ENCODE results near the gene PALMD.

The PALMD gene

DNA sequence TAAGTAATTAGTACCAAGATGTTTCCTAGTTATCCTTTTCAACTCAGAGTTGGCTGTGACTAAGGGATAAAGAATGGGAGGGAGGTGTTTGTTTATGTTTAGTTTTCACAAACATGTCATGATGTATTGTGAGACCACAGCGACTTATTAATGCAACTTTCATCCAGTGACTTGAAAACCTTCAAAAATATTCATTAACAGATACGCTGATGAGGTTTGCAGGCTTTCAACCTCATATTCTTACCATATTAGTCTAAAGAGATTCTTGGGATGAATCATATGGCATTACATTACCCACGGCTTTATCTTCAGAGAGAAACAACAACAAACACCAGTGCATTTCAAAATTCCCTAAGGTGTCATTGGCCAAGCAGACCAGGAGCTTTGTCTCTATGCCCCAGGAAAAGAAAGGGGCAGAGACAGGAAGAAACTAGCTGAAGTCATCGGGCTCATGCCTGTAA lies 36.4 kb downstream of the PALMD start:
- H3K4me3 ChIP-seq (ENCODE audit: low read depth, low read length) = no peak overlapping the region

- H3K4me3 ChIP-seq (ENCODE audit: low read depth, low read length) = no peak overlapping the region
Observed at GRCh38 chr1:99685516-99686180, 39.7 kb downstream of the PALMD start.

DNA sequence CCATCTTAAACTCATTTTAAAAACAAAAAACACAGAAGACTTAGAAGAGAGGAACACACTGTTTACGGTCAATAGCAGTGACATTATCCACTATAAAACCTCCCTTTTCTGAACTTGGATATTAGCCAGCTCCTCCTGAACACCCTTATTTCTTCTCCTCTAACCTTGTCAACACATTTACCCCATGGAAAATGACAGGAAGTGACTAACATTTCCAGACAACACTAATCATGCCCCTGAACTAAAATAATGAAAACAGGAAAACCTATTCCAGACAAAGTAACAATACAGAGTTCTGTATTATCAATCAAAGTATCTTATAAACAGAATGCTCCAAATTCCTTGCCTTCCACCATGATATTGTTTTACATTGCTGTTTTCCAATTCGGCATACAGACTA lies 45.3 kb downstream of the PALMD start:
- no peak overlapping the region for H3K4me3 ChIP-seq (ENCODE audit: low read depth, low read length)

DNA sequence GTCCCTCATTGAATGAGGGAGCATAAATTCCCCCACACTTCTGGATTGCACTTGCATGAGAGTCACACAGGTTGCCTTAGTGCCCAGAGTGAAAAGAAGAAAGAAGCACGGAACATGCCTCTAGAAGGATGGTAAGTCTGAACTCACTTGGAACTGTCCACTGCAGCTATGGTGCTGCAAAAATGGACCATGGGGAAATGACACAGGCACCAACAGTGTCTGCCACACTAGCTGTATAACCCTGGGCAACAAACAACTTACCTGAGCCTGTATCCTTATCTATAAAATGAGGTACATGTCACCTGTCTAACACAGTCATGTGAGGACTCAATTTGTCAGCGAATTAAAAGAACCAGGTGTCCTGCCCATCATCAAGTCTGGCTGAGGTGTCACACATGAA lies 50.7 kb downstream of the PALMD start:
- H3K4me3 ChIP-seq (ENCODE audit: low read depth, low read length) = no peak overlapping the region

DNA sequence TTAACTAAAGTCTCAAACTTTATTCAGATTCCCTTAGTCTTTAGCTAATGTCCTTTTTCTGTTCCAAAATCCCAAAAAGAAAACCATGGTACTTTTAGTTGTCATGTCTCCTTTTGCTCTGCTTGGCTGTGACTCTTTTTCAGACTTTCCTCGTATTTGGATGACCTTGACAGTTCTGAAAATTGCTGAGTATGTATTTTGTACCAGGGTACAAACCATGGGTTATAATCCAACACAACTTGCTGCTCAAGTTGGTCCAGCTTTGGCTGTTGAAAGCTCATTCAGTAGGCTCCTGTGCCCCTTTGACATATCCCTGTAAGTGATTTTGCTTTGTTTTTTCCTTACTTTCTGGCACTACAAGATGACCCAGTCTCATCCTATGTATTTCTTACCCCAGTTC lies 51.7 kb downstream of the PALMD start:
- no peak overlapping the region for H3K4me3 ChIP-seq (ENCODE audit: low read depth, low read length)

- no peak overlapping the region for H3K4me3 ChIP-seq (ENCODE audit: low read depth, low read length)
Observed at GRCh38 chr1:99700020-99700419, 54.1 kb downstream of the PALMD start.

- H3K4me3 ChIP-seq (ENCODE audit: low read depth, low read length) = no peak overlapping the region
Observed at GRCh38 chr1:99702221-99702620, 56.3 kb downstream of the PALMD start.

- no peak overlapping the region for H3K4me3 ChIP-seq (ENCODE audit: low read depth, low read length)
Observed at GRCh38 chr1:99704356-99704816, 58.5 kb downstream of the PALMD start.

GRCh38 chr1:99705385-99705784 lies 59.5 kb downstream of the PALMD start:
- H3K4me3 ChIP-seq (ENCODE audit: low read depth, low read length) = no peak overlapping the region

DNA sequence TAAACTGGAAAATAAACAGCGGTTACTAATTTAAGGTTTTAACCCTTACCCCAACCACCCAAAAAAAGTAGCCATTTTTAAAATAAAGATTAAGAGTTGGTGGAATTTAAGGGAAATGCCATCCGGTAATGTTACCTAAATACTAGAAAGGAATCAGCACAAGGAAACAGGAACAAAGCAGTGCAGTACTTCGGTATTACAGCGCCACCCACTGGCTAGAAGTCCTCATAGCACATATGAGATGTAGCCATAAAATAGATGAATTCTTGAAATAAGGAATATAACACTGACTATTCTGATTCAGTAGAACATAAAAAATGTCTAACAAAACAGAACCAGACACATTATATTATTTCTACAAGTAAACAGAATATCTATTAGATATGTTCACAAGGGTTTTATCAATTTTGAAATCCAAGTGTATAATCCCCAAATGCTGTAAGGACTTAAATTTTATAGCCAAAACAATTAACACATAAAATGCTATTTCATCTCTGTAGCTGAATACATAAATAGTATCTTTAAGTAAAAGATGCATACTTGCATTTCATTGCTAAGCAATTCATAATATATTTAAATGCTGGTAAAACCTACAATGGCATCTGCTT lies 61.7 kb downstream of the PALMD start:
- no peak overlapping the region for H3K4me3 ChIP-seq (ENCODE audit: low read depth, low read length)

DNA sequence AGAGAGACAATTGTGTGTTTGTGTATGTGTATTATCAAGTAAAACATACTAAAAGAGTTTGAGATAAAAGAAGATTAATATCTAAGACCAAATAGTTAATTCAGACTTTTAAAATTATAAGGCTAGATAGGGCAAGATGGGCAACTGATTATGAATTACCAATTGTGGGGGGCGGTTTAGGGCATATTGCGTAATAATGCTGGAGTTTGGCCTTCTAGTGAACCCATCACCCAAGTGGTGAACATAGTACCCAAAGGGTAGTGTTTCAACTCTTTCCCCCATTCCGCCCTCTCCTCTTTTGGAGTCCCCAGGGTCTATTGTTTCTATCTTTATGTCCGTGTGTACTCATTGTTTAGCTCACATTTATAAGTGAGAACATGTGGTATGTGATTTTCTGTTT lies 65.1 kb downstream of the PALMD start:
- H3K4me3 ChIP-seq (ENCODE audit: low read depth, low read length) = no peak overlapping the region

DNA sequence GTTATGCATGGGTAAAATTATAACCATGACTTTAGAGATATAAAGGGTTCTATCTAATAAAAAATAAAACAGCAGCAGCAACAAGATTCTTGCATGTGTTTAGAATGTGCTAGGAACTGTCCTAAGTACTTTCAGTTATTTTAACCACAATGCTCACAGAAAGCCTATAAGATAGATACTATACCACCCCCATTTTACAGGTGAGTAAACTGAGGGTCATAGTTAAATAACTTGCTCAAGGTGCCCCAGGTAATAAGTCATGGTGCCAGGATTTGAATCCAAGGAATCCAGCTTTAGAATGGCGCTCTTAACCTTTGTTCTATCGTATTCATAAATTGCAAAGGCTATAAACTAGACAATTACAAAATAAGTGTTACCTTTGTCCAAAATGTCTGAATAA lies 67.1 kb downstream of the PALMD start:
- no peak overlapping the region for H3K4me3 ChIP-seq (ENCODE audit: low read depth, low read length)

- no peak overlapping the region for H3K4me3 ChIP-seq (ENCODE audit: low read depth, low read length)
Observed at GRCh38 chr1:99717005-99717404, 71.1 kb downstream of the PALMD start.

GRCh38 chr1:99723251-99723650 lies 77.3 kb downstream of the PALMD start:
- H3K4me3 ChIP-seq (ENCODE audit: low read depth, low read length) = no peak overlapping the region

GRCh38 chr1:99725996-99726395 lies 80.1 kb downstream of the PALMD start:
- no peak overlapping the region for H3K4me3 ChIP-seq (ENCODE audit: low read depth, low read length)

DNA sequence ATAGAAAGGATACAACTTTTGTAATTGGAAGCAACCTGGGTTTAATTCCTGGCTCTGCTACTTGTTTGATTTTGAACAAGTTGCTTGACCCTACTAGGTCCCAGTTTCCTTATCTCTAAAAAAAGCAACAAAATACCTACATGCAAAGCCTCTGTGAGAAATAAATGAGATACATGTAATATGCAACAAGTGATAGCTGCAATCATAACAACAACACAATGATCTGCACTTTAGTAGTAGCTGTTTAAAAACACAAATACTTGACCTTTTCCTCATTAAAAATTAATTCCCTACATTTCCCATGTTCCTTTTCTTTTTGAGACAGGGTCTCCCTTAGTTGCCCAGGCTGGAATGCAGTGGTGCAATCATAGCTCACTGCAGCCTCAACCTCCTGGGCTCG lies 80.5 kb downstream of the PALMD start:
- no peak overlapping the region for H3K4me3 ChIP-seq (ENCODE audit: low read depth, low read length)

DNA sequence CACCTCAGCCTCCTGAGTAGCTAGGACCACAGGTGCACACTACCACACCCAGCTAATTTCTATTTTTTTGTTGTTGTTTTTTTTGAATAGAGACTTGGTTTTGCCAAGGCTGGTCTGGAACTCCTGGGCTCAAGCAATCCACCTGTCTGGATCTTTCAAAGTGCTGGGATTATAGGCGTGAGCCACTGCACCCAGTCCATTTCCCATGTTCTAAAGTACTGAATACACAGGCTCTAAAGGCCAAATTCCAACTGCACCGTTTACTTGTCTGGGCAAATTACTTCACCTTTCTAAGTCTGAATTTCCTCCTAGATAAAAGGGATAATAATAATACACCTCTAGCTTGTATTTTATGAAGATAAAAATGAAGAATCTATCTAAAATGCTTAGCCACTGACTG lies 80.9 kb downstream of the PALMD start:
- H3K4me3 ChIP-seq (ENCODE audit: low read depth, low read length) = no peak overlapping the region

DNA sequence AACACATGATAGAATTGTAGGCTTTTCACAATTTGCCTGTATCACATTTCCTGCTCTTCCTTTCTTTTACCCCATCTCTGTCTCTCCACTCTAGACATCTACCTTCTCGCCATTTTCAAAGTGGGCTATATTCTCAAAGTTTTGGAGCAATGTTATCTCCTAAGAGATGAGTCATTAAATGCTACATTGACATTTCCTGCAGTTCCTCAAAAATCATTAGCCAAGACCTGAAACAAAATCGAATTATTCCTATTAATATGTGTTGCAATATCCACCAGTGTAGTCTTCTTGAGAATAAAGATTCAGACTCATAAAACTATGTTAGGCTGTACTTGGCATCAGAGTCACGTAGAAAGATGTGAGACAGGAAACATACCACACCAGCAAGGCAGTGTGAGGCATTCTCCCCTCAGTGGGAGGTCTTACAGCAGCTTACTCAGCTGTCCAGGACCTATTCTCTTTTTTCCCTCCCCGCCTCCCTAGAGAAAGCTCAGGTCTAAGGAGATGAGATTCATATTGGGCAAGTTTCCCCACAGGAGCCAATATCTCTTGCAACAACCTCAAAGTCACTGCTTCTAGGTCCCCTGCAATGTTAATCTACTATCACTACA lies 81.8 kb downstream of the PALMD start:
- no peak overlapping the region for H3K4me3 ChIP-seq (ENCODE audit: low read depth, low read length)

DNA sequence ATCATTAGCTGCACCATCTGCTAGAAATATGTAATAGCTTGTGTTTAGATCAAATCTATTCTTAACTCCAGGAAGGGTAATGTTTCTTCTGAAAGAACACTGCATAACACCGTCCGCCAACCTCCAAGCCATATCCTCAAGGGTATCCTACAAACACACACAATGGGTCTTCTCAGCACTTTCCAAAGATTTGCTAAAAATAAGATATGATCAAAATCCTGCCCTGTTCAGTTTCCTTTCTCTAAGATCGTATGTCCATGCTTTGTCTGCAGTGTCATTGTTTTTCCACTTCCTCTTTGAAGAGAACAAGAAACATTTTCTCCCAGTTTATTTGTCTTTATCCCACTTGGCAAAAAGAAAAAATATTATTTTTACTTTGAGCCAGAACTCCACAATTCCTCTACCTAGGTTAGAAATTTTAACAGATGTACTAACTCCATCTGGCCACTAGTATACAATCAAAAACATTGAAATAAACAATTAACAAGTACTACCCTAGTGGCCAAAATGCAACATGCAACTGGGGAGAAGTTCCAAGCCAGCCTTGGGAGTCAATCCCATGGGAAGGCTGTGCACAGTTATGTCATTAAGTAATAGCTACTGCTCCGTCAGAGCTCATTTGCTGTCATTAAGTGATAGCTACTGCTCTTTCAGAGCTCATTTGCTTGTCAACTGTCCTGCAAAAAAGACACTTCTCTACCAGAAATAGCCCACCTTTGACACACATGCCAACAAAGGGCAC lies 82.8 kb downstream of the PALMD start:
- H3K4me3 ChIP-seq (ENCODE audit: low read depth, low read length) = no peak overlapping the region

DNA sequence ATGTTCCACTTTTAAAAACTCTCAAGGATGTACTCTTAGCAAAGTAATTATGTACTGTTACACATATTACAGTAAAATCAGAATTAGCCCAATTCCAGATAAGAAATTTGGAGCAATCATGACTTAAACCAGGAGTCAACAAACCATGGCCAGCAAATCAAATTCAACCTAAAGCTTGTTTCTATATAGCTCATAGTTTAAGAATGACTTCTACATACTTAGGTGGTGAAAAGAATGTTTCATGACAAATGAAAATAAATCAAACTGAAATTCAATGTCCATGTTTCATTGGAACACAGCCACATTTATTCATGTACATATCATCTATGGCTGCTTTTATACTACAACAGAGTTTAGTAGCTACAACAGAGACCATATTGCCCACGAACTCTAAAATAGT lies 85.5 kb downstream of the PALMD start:
- H3K4me3 ChIP-seq (ENCODE audit: low read depth, low read length) = no peak overlapping the region

DNA sequence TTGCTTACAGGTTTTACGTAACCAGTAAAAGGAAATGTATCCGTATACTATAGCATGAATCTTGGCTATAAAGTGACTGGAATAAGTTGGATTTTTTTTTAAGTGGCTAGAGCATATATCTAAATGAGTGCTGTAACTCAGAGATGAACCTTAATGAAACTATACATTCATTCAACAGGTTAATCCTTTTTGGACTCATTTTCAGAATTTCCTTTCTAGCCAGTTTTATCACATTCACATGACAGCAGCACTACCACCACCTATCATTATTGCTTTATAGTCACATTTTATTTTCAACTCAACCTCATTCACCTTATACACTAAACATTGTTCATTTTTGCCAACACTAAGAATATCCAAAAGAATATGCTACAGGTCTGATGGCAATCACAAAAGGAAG lies 89.9 kb downstream of the PALMD start:
- H3K4me3 ChIP-seq (ENCODE audit: low read depth, low read length) = no peak overlapping the region

- no peak overlapping the region for H3K4me3 ChIP-seq (ENCODE audit: low read depth, low read length)
Observed at GRCh38 chr1:99737016-99737415, 91.1 kb downstream of the PALMD start.

Data from iPS-11a (cell line).